Suprapubic skin (tissue), 4 donors: ENCODE results near the gene ARHGAP12.

Experiments used
- CTCF ChIP-seq, 2 donors: fragments of 200-600 bp in 1 of 2; fragments of 450-650 bp in 1 of 2; sonication (generic) in 1 of 2; IDR thresholded peaks; one replicate each; pipeline ENCODE4 v1.5.1; 2016 to 2019; ENCODE audit warnings: antibody characterized with exemption in 2 of 2, mild to moderate bottlenecking in 1 of 2, moderate library complexity in 1 of 2
- EP300 ChIP-seq: sonication (generic); formaldehyde crosslinking; IDR thresholded peaks from one replicate; pipeline ENCODE4 v1.6.1; 2017; ENCODE audit warnings: antibody characterized with exemption
- POLR2A ChIP-seq, 2 donors: fragments of 450-650 bp; IDR thresholded peaks; one replicate each; pipeline ENCODE4 v1.6.1; 2017; ENCODE audit warnings: antibody characterized with exemption in 2 of 2, mild to moderate bottlenecking in 2 of 2, moderate library complexity in 2 of 2
- POLR2AphosphoS5 ChIP-seq, 3 donors: sonication (generic); formaldehyde crosslinking; IDR thresholded peaks; one replicate each; pipeline ENCODE4 v1.6.1; 2017; ENCODE audit warnings: antibody characterized with exemption in 3 of 3

GRCh38 chr10:31935678-31936077, 7.0 kb upstream of the ARHGAP12 start:
- no peak for TF ChIP-seq POLR2AphosphoS5 (IDR thresholded peaks at IDR 0.05)
- TF ChIP-seq CTCF (IDR thresholded peaks at IDR 0.05), result no peak
- no peak for TF ChIP-seq POLR2A (IDR thresholded peaks at IDR 0.05)
- no peak for TF ChIP-seq EP300
